DOHH2 (cell line): ENCODE results near the gene S100A3.

ENCODE experiments used
- EZH2phosphoT487 ChIP-seq: fragments of 200-600 bp; sonication (generic); IDR thresholded peaks from 2 replicates; pipeline ENCODE4 v1.6.1; 2017; ENCODE audit warnings: borderline replicate concordance, mild to moderate bottlenecking, antibody characterized with exemption, low read length, moderate library complexity, mixed read lengths
- TF ChIP-seq, protein P1 (sequence below): fragments of 200-600 bp; sonication (generic); IDR thresholded peaks from one replicate; pipeline ENCODE4 v1.5.1; 2014; ENCODE audit warnings: antibody characterized with exemption, mild to moderate bottlenecking, low read depth, low read length; ENCODE audit not compliant: poor library complexity, severe bottlenecking

- TF ChIP-seq, protein P1, sequence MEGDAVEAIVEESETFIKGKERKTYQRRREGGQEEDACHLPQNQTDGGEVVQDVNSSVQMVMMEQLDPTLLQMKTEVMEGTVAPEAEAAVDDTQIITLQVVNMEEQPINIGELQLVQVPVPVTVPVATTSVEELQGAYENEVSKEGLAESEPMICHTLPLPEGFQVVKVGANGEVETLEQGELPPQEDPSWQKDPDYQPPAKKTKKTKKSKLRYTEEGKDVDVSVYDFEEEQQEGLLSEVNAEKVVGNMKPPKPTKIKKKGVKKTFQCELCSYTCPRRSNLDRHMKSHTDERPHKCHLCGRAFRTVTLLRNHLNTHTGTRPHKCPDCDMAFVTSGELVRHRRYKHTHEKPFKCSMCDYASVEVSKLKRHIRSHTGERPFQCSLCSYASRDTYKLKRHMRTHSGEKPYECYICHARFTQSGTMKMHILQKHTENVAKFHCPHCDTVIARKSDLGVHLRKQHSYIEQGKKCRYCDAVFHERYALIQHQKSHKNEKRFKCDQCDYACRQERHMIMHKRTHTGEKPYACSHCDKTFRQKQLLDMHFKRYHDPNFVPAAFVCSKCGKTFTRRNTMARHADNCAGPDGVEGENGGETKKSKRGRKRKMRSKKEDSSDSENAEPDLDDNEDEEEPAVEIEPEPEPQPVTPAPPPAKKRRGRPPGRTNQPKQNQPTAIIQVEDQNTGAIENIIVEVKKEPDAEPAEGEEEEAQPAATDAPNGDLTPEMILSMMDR: peak; percentile 94
- TF ChIP-seq EZH2phosphoT487: no peak
Measured at GRCh38 chr1:153509729-153510354, 39.2 kb downstream of the S100A3 start.
